Measurements from ENCODE around the gene LRCH1. TPM values are rescaled to one million over a fixed set of nuclear protein-coding genes. Genes with fewer than 3 reads are reported as not detected.
A peak's percentile ranks its signal among the peaks of the same experiment; 100 is the strongest.

Gene LRCH1
- total and polyA plus RNA-seq, 3 donors from 2014 or later, result 8.9 to 17.7 (median 16.8) TPM

DNA sequence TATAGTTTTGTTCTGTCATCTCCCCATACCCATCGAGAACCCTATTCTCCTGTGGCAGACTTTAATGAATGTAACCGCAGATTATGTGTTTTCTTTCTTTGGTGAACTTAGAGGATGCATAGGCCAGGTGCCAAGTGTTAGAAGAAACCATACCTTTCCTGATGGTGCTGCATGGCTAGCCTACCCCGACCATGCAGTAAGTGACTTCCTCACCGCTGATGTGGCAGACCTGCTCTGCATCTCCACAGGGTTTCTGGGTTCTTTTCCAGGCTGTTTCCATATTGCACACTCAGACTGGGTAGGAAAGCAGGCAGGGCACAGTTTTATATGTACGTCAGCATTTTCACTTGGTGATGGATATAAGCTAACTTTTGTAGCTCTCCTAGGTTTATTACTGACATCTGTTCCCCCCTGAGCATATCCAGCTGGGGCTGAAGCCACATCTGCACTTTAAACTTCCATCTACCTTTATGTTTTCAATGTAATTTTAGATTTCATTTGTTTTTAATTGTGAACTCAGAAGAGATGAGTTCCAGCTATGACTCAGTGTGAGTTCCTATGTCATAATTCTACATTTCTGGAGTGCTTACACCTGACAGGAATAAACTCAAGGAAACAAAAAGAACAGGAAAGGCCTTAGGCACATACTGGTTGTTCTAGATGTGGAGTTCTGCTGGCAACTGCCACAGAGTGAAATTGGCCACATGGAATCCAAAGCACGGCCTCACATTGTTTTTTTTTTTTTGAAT, 42.3 kb downstream of the LRCH1 start:
- 68 to 76% methylated on average over 5 to 6 of the region's 6 CpGs for whole genome bisulfite sequencing, 2 donors
- H3K36me3 ChIP-seq (ENCODE audit: low read depth, missing control alignments), result no peaks in the 10 kb centered on the region
- peak overlapping the region in 1 of 2 donors; percentile 2 for H3K27ac ChIP-seq
- peaks cover 14% of the 10 kb centered on the region for H3K4me1 ChIP-seq
- intact Hi-C loops (cut with DNase I; ENCODE audit: low total_unique reads), result no loop called here
- no peak for DNase-seq
- no peak overlapping the region for H3K4me3 ChIP-seq
- no peak for TF ChIP-seq POLR2A (IDR thresholded peaks at IDR 0.05)
- TF ChIP-seq, protein P1, sequence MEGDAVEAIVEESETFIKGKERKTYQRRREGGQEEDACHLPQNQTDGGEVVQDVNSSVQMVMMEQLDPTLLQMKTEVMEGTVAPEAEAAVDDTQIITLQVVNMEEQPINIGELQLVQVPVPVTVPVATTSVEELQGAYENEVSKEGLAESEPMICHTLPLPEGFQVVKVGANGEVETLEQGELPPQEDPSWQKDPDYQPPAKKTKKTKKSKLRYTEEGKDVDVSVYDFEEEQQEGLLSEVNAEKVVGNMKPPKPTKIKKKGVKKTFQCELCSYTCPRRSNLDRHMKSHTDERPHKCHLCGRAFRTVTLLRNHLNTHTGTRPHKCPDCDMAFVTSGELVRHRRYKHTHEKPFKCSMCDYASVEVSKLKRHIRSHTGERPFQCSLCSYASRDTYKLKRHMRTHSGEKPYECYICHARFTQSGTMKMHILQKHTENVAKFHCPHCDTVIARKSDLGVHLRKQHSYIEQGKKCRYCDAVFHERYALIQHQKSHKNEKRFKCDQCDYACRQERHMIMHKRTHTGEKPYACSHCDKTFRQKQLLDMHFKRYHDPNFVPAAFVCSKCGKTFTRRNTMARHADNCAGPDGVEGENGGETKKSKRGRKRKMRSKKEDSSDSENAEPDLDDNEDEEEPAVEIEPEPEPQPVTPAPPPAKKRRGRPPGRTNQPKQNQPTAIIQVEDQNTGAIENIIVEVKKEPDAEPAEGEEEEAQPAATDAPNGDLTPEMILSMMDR (IDR thresholded peaks at IDR 0.05), result no peak
- H3K27me3 ChIP-seq, result no peaks in the 10 kb centered on the region
- H3K9me3 ChIP-seq, result no peaks in the 10 kb centered on the region

DNA sequence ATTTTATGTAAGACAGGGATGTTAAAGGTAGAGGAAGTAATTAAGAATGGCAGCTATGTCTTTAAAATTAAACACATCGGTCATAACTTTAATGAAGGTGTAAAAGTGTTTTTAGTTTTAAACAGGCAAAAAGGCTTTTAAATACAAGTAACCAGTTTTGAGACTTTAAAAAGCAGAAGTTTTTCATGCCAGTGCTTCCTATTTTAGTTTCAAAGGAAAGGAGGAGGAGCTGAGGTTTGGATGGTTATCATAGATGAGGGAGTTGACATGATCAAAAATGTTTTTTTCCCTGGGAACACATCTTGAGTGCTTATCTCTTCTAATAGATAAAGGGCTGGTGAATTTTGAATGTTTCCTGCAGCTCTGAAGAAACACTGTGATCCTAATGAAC, 42.9 kb downstream of the LRCH1 start:
- Histone ChIP-seq H3K27ac (peak overlapping the region in 1 of 2 donors; percentile 2), H3K36me3 (ENCODE audit: low read depth, missing control alignments) (no peaks in the 10 kb centered on the region), H3K4me3 (no peak overlapping the region), H3K9me3 (no peaks in the 10 kb centered on the region), H3K27me3 (no peaks in the 10 kb centered on the region), H3K4me1 (peaks cover 14% of the 10 kb centered on the region)
- 49 to 71% methylated on average over 1 of the region's 1 CpG for WGBS, 2 donors
- TF ChIP-seq POLR2A (IDR thresholded peaks at IDR 0.05), result no peak
- TF ChIP-seq, protein P1 (IDR thresholded peaks at IDR 0.05), result no peak
- intact Hi-C loops (cut with DNase I; ENCODE audit: low total_unique reads), result no loop called here
- DNase-seq, result no peak

DNA sequence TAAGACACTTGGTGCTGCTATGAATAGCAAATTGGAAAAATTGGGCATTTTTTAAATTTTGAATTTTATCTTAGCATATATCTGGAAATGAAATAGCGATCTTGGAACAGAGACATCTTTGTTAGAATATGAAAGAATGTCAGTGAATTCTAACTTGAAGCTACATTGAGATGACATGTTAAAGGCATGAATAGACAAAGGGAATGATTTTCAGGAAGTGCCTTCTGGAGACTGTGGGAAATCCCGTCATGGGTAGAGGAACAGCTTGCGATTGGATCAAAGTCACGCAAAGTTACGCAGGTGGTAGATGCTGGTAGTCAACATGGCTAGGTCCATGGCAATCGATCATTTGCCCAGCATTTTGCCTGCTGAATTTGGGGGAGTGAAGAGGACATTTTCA, 43.5 kb downstream of the LRCH1 start:
- Histone ChIP-seq H3K4me3 (no peak overlapping the region), H3K27ac (peak overlapping the region in 1 of 2 donors; percentile 2), H3K4me1 (peaks cover 14% of the 10 kb centered on the region), H3K36me3 (ENCODE audit: low read depth, missing control alignments) (no peaks in the 10 kb centered on the region), H3K27me3 (no peaks in the 10 kb centered on the region), H3K9me3 (no peaks in the 10 kb centered on the region)
- TF ChIP-seq POLR2A (IDR thresholded peaks at IDR 0.05), result no peak
- WGBS, 2 donors, result 86% methylated on average over 6 of the region's 6 CpGs
- intact Hi-C loops (cut with DNase I; ENCODE audit: low total_unique reads), result no loop called here
- no peak for DNase-seq

DNA sequence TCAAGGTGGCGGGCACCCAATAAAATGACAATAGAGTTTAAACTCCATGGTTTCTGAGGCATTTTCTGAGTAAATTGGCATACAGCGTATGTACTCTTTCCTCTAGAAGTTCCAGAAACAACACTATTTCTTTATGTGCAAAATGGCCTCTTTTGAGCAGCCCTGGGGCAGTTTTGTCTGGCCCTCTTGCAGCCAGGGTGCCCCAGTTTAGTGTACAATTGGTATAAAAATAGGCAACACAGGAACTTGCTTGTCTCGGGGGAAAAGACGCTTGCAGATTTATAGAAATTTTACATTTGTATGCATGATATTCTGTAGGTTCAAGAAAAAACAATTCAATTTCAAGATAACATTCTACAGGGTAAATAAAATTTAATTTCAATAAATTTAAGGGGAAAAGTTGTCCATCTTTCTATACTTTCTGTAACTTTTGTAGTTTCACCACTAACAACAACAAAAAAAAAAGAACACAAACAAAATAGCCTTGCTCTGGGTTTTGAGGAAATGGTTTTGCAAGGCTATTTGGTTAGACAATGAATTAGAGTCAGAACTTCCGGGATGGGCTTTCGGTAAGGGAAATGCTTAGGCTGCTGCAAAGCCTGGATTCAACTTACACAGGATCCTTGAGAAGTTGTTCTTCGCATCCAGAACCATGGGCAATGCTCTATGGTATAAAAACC, 45.3 kb downstream of the LRCH1 start:
- Histone ChIP-seq H3K4me1 (peaks cover 16% of the 10 kb centered on the region), H3K9me3 (no peaks in the 10 kb centered on the region), H3K4me3 (no peak overlapping the region), H3K36me3 (ENCODE audit: low read depth, missing control alignments) (no peaks in the 10 kb centered on the region), H3K27ac (peak overlapping the region in 1 of 2 donors; percentile 23), H3K27me3 (no peaks in the 10 kb centered on the region)
- intact Hi-C loops (cut with DNase I; ENCODE audit: low total_unique reads), result no loop called here
- no peak for TF ChIP-seq POLR2A (IDR thresholded peaks at IDR 0.05)
- TF ChIP-seq, protein P1 (IDR thresholded peaks at IDR 0.05), result no peak
- 82 to 87% methylated on average over 7 of the region's 7 CpGs for WGBS, 2 donors
- DNase-seq, result no peak

DNA sequence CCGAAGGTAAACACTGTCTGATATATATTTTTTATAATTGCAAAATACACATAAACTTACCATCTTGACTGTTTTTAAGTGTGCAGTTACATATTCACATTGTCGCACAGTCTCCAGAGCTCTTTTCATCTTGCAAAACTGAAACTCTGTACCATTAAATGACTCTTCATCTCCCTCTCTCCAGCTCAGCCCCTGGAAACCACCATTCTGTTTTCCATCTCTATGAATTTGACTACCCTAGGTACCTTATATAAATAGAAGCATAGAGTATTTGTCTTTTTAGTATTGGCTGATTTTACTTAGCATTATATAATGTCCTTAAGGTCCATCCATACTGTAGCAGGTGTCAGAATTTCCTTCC, 45.8 kb downstream of the LRCH1 start:
- intact Hi-C loops (cut with DNase I; ENCODE audit: low total_unique reads), result no loop called here
- TF ChIP-seq, protein P1 (IDR thresholded peaks at IDR 0.05), result no peak
- TF ChIP-seq POLR2A (IDR thresholded peaks at IDR 0.05), result no peak
- DNase-seq, result no peak
- Histone ChIP-seq H3K27me3 (no peaks in the 10 kb centered on the region), H3K4me1 (peaks cover 17% of the 10 kb centered on the region), H3K36me3 (ENCODE audit: low read depth, missing control alignments) (no peaks in the 10 kb centered on the region), H3K4me3 (no peak overlapping the region), H3K9me3 (no peaks in the 10 kb centered on the region), H3K27ac (no peak overlapping the region)
- WGBS, 2 donors, result 80 to 94% methylated on average over 2 of the region's 2 CpGs
